OCI-LY3 (cell line): ENCODE results near the gene KCNA1.

Source experiments
- H2AFZ ChIP-seq: fragments of 200-600, 300-600 bp; shearing (Covaris generic); 2 replicates; pipeline ENCODE4 v1.6.0; 2014; ENCODE audit warnings: antibody characterized with exemption, low read depth, low read length
- H3K27ac ChIP-seq: fragments of 200-600, 300-600 bp; sonication (generic); 2 replicates; pipeline ENCODE4 v1.5.1; 2014; ENCODE audit warnings: mild to moderate bottlenecking, low read length, moderate library complexity, mixed read lengths
- H3K27me3 ChIP-seq: fragments of 200-600, 300-600 bp; sonication (generic); 2 replicates; pipeline ENCODE4 v1.6.1; 2014; ENCODE audit warnings: low read depth, low read length, mixed read lengths
- H3K36me3 ChIP-seq: fragments of 200-600, 300-600 bp; sonication (generic); replicated peaks from 2 replicates; pipeline ENCODE3; 2014; ENCODE audit warnings: low read depth, low read length, mixed read lengths
- H3K4me1 ChIP-seq: fragments of 300-600, 200-600 bp; sonication (generic); 2 replicates; pipeline ENCODE4 v1.6.1; 2014; ENCODE audit warnings: low read length, mixed read lengths
- H3K4me2 ChIP-seq: fragments of 200-600, 300-600 bp; sonication (generic); 2 replicates; pipeline ENCODE4 v1.6.1; 2014; ENCODE audit warnings: low read length, mixed read lengths
- H3K4me3 ChIP-seq: fragments of 300-600, 200-600 bp; sonication (generic); 2 replicates; pipeline ENCODE4 v1.5.1; 2014; ENCODE audit warnings: antibody characterized with exemption, mild to moderate bottlenecking, low read length, moderate library complexity
- H3K79me2 ChIP-seq: fragments of 300-600, 200-600 bp; shearing (Covaris generic); 2 replicates; pipeline ENCODE4 v1.6.1; 2014; ENCODE audit warnings: mild to moderate bottlenecking, low read length, mixed read lengths
- H3K9ac ChIP-seq: fragments of 300-600, 200-600 bp; shearing (Covaris generic); 2 replicates; pipeline ENCODE4 v1.6.0; 2014; ENCODE audit warnings: mild to moderate bottlenecking, low read length, moderate library complexity
- H3K9me3 ChIP-seq: fragments of 200-600, 300-600 bp; shearing (Covaris generic); 2 replicates; pipeline ENCODE4 v1.6.1; 2014; ENCODE audit warnings: low read length, mixed read lengths; ENCODE audit not compliant: insufficient read depth
- H4K20me1 ChIP-seq: fragments of 200-600, 300-600 bp; sonication (generic); 2 replicates; pipeline ENCODE4 v1.6.1; 2016; ENCODE audit warnings: low read length, mixed read lengths; ENCODE audit not compliant: insufficient read depth
- CTCF ChIP-seq: fragments of 200-600, 300-600 bp; sonication (generic); IDR thresholded peaks from 2 replicates; pipeline ENCODE4 v1.5.1; 2014; ENCODE audit warnings: antibody characterized with exemption, low read length, low read depth
- EZH2phosphoT487 ChIP-seq: fragments of 200-600 bp; shearing (Covaris generic); IDR thresholded peaks from 2 replicates; pipeline ENCODE4 v1.6.1; 2018; ENCODE audit warnings: antibody characterized with exemption, mixed run types, low read depth

The KCNA1 gene

GRCh38 chr12:4909734-4910501 is at the start of gene KCNA1:
TSS of gene KCNA1 (plus strand) at chr12:4909905. CDS start at chr12:4911379, 1,474 bp downstream.
- no peak for TF ChIP-seq EZH2phosphoT487
- no peak for TF ChIP-seq CTCF
- no peak within 1 kb of the TSS for H3K4me2 ChIP-seq

GRCh38 chr12:4860741-4861140 is 49.0 kb upstream of the KCNA1 start:
- no peak overlapping the region for H3K4me3 ChIP-seq
- H3K4me1 ChIP-seq, result peaks cover 15% of the 10 kb centered on the region
- no peaks in the 10 kb centered on the region for H3K9me3 ChIP-seq
- no peak overlapping the region for H3K9ac ChIP-seq
- H3K27ac ChIP-seq, result no peak overlapping the region
- TF ChIP-seq CTCF, result no peak
- no peak for TF ChIP-seq EZH2phosphoT487
- no peaks in the 10 kb centered on the region for H3K79me2 ChIP-seq
- no peaks in the 10 kb centered on the region for H4K20me1 ChIP-seq
- H2AFZ ChIP-seq, result no peak overlapping the region
- H3K27me3 ChIP-seq, result peaks cover 61% of the 10 kb centered on the region
- no peaks in the 10 kb centered on the region for H3K36me3 ChIP-seq
- H3K4me2 ChIP-seq, result no peak overlapping the region

More at GRCh38 chr12:4909734-4910501, at the start of gene KCNA1:
- H2AFZ ChIP-seq, result no peak within 1 kb of the TSS
- no peaks in the 10 kb centered on the region for H4K20me1 ChIP-seq
- H3K27ac ChIP-seq, result no peak within 1 kb of the TSS
- H3K27me3 ChIP-seq, result peaks cover 23% of the 10 kb centered on the region
- no peak within 1 kb of the TSS for H3K9ac ChIP-seq
- no peaks in the 10 kb centered on the region for H3K4me1 ChIP-seq
- no peaks in the 10 kb centered on the region for H3K9me3 ChIP-seq
- H3K36me3 ChIP-seq, result no peaks in the 10 kb centered on the region
- no peak within 1 kb of the TSS for H3K4me3 ChIP-seq
- H3K79me2 ChIP-seq, result no peaks in the 10 kb centered on the region

- no peak overlapping the region for H2AFZ ChIP-seq
- no peaks in the 10 kb centered on the region for H3K36me3 ChIP-seq
- no peak overlapping the region for H3K9ac ChIP-seq
- H3K27me3 ChIP-seq, result peaks cover 70% of the 10 kb centered on the region
- no peak overlapping the region for H3K4me3 ChIP-seq
- H3K79me2 ChIP-seq, result no peaks in the 10 kb centered on the region
- no peaks in the 10 kb centered on the region for H4K20me1 ChIP-seq
- no peak for TF ChIP-seq EZH2phosphoT487
- no peak for TF ChIP-seq CTCF
- no peak overlapping the region for H3K27ac ChIP-seq
- H3K4me1 ChIP-seq, result peaks cover 12% of the 10 kb centered on the region
- H3K9me3 ChIP-seq, result no peaks in the 10 kb centered on the region
- no peak overlapping the region for H3K4me2 ChIP-seq
Observed at GRCh38 chr12:4862809-4863208, 46.9 kb upstream of the KCNA1 start.

- no peak overlapping the region for H3K9ac ChIP-seq
- H3K79me2 ChIP-seq, result no peaks in the 10 kb centered on the region
- H4K20me1 ChIP-seq, result no peaks in the 10 kb centered on the region
- no peak for TF ChIP-seq CTCF
- no peaks in the 10 kb centered on the region for H3K9me3 ChIP-seq
- no peak overlapping the region for H3K27ac ChIP-seq
- no peak overlapping the region for H3K4me3 ChIP-seq
- H2AFZ ChIP-seq, result no peak overlapping the region
- H3K4me2 ChIP-seq, result no peak overlapping the region
- H3K36me3 ChIP-seq, result no peaks in the 10 kb centered on the region
- peaks cover 71% of the 10 kb centered on the region for H3K27me3 ChIP-seq
- peaks cover 10% of the 10 kb centered on the region for H3K4me1 ChIP-seq
Observed at GRCh38 chr12:4864575-4864974, 45.1 kb upstream of the KCNA1 start.
